H9 (cell line): ENCODE results near the gene TMEM219. TPM values are rescaled to one million over a fixed set of nuclear protein-coding genes. Genes with fewer than 3 reads are reported as not detected.

Experiments used
- DNase-seq: peaks from one replicate; pipeline ENCODE4 v3.0.0-alpha.2; 2017
- H2AFZ ChIP-seq: one replicate; pipeline ENCODE4 v1.6.1; 2013; ENCODE audit warnings: mild to moderate bottlenecking, low read length, control low read depth, moderate library complexity
- H2AK5ac ChIP-seq: 2 replicates; pipeline ENCODE4 v1.6.1; 2013; ENCODE audit warnings: low read length, control low read depth, mixed read lengths; ENCODE audit not compliant: insufficient read length
- H2BK120ac ChIP-seq: one replicate; pipeline ENCODE4 v1.6.1; 2013; ENCODE audit warnings: low read depth, mild to moderate bottlenecking, low read length, control low read depth, inconsistent platforms; ENCODE audit not compliant: poor library complexity, severe bottlenecking
- H2BK12ac ChIP-seq: 2 replicates; pipeline ENCODE4 v1.6.1; 2013; ENCODE audit warnings: low read length, control low read depth, mixed read lengths, low read depth; ENCODE audit not compliant: insufficient read length
- H2BK15ac ChIP-seq: 2 replicates; pipeline ENCODE4 v1.6.1; 2013; ENCODE audit warnings: low read depth, low read length, control low read depth
- H2BK20ac ChIP-seq: one replicate; pipeline ENCODE4 v1.6.1; 2013; ENCODE audit warnings: low read depth, mild to moderate bottlenecking, low read length, control low read depth, inconsistent platforms; ENCODE audit not compliant: poor library complexity, severe bottlenecking
- H2BK5ac ChIP-seq: 2 replicates; pipeline ENCODE4 v1.6.1; 2013; ENCODE audit warnings: low read length, control low read depth, mixed read lengths; ENCODE audit not compliant: insufficient read length
- H3K14ac ChIP-seq: 2 replicates; pipeline ENCODE4 v1.6.1; 2013; ENCODE audit warnings: low read length, control low read depth; ENCODE audit not compliant: insufficient read depth
- H3K18ac ChIP-seq: 2 replicates; pipeline ENCODE4 v1.6.1; 2013; ENCODE audit warnings: low read depth, mild to moderate bottlenecking, mixed read lengths, low read length, control low read depth; ENCODE audit not compliant: insufficient read length
- H3K23ac ChIP-seq: 2 replicates; pipeline ENCODE4 v1.6.1; 2013; ENCODE audit warnings: low read length, control low read depth, mixed read lengths, low read depth; ENCODE audit not compliant: insufficient read length
- H3K23me2 ChIP-seq: 2 replicates; pipeline ENCODE4 v1.6.1; 2013; ENCODE audit warnings: low read depth, mild to moderate bottlenecking, mixed read lengths, low read length, control low read depth; ENCODE audit not compliant: insufficient read length, poor library complexity, severe bottlenecking
- H3K27ac ChIP-seq: 2 replicates; pipeline ENCODE4 v1.5.1; 2013; ENCODE audit warnings: low read length, control low read depth, mixed read lengths, low read depth; ENCODE audit not compliant: insufficient read length
- H3K27me3 ChIP-seq: 2 replicates; pipeline ENCODE4 v1.6.1; 2013; ENCODE audit warnings: low read length, control low read depth, inconsistent platforms; ENCODE audit not compliant: insufficient read depth
- H3K4ac ChIP-seq: 2 replicates; pipeline ENCODE4 v1.6.1; 2013; ENCODE audit warnings: low read depth, mild to moderate bottlenecking, control low read depth, inconsistent platforms, low read length, moderate library complexity
- H3K4me1 ChIP-seq: 2 replicates; pipeline ENCODE4 v1.6.1; 2013; ENCODE audit warnings: low read length, control low read depth, inconsistent platforms; ENCODE audit not compliant: insufficient read depth
- H3K4me2 ChIP-seq: 2 replicates; pipeline ENCODE4 v1.6.1; 2013; ENCODE audit warnings: low read length, control low read depth, mixed read lengths; ENCODE audit not compliant: insufficient read length, insufficient read depth
- H3K56ac ChIP-seq: 2 replicates; pipeline ENCODE4 v1.6.1; 2013; ENCODE audit warnings: low read depth, mild to moderate bottlenecking, mixed read lengths, low read length, control low read depth; ENCODE audit not compliant: insufficient read length
- H3K79me1 ChIP-seq: 2 replicates; pipeline ENCODE4 v1.6.1; 2013; ENCODE audit warnings: low read depth, mild to moderate bottlenecking, moderate library complexity, low read length, control low read depth, inconsistent platforms; ENCODE audit not compliant: insufficient read depth, poor library complexity, severe bottlenecking
- H3K79me2 ChIP-seq: 2 replicates; pipeline ENCODE4 v1.6.1; 2013; ENCODE audit warnings: low read length, control low read depth, inconsistent platforms; ENCODE audit not compliant: insufficient read depth
- H3K9ac ChIP-seq: 2 replicates; pipeline ENCODE4 v1.6.1; 2013; ENCODE audit warnings: low read length, control low read depth, mixed read lengths; ENCODE audit not compliant: insufficient read length; ENCODE audit errors: extremely low read depth
- H3K9me3 ChIP-seq: one replicate; pipeline ENCODE4 v1.6.1; 2013; ENCODE audit warnings: low read depth, low read length, inconsistent platforms; ENCODE audit not compliant: control insufficient read depth
- H3T11ph ChIP-seq: one replicate; pipeline ENCODE4 v1.6.1; 2013; ENCODE audit warnings: mild to moderate bottlenecking, low read length, control low read depth, inconsistent platforms
- H4K20me1 ChIP-seq: one replicate; pipeline ENCODE4 v1.6.1; 2013; ENCODE audit not compliant: control insufficient read depth, insufficient read length, insufficient read depth
- H4K5ac ChIP-seq: 2 replicates; pipeline ENCODE4 v1.6.1; 2013; ENCODE audit warnings: low read depth, mild to moderate bottlenecking, mixed read lengths, low read length, control low read depth; ENCODE audit not compliant: insufficient read length
- H4K8ac ChIP-seq: replicated peaks from 2 replicates; pipeline ENCODE4 v1.6.1; 2013; ENCODE audit warnings: low read length, control low read depth, mixed read lengths, low read depth; ENCODE audit not compliant: insufficient read length
- H4K91ac ChIP-seq: 2 replicates; pipeline ENCODE4 v1.6.1; 2013; ENCODE audit warnings: low read depth, mild to moderate bottlenecking, moderate library complexity, mixed read lengths, low read length, control low read depth; ENCODE audit not compliant: insufficient read length
- H3K27ac Mint-ChIP-seq, 3 experiments: 2 replicates in 2 of 3; 3 replicates in 1 of 3; pipeline ENCODE4 v1.8.0; 2020 to 2021; ENCODE audit warnings: mixed read lengths in 3 of 3, mild to moderate bottlenecking in 1 of 3, moderate library complexity in 1 of 3
- H3K27me3 Mint-ChIP-seq: 2 replicates; pipeline ENCODE4 v1.8.0; 2021; ENCODE audit warnings: low read depth, mild to moderate bottlenecking, moderate library complexity, mixed read lengths
- H3K36me3 Mint-ChIP-seq, 3 experiments: 2 replicates in 2 of 3; 3 replicates in 1 of 3; pipeline ENCODE4 v1.8.0; 2020 to 2021; ENCODE audit warnings: low read depth in 3 of 3, mixed read lengths in 3 of 3; ENCODE audit not compliant: insufficient read depth in 1 of 3
- H3K4me1 Mint-ChIP-seq, 2 experiments: 2 replicates each; pipeline ENCODE4 v1.8.0; 2020; ENCODE audit warnings: mixed read lengths in 2 of 2
- H3K4me3 Mint-ChIP-seq, 2 experiments: 2 replicates in 1 of 2; 3 replicates in 1 of 2; pipeline ENCODE4 v1.8.0; 2020 to 2021; ENCODE audit warnings: mild to moderate bottlenecking in 2 of 2, mixed read lengths in 2 of 2, moderate library complexity in 1 of 2
- H3K9me3 Mint-ChIP-seq, 2 experiments: 2 replicates in 1 of 2; 3 replicates in 1 of 2; pipeline ENCODE4 v1.8.0; 2020; ENCODE audit warnings: mild to moderate bottlenecking in 2 of 2, mixed read lengths in 2 of 2, moderate library complexity in 1 of 2
- WGBS: extraction: QIAGEN DNeasy Blood & Tissue Kit; methylation state at CpG from one replicate; pipeline ENCODE4 v1.1.7; 2013; ENCODE audit warnings: missing lambda C conversion rate, low lambda C conversion rate, mixed read lengths; ENCODE audit not compliant: insufficient read length; ENCODE audit errors: extremely low coverage; 5-methylcytosine and 5-hydroxymethylcytosine counted together
- total RNA-seq: library from RNA; stranded (reverse); gene quantifications from 2 replicates; pipeline ENCODE4 v1.2.1, GENCODE V29; 2021
- TF ChIP-seq, protein P1 (sequence below): fragments of 200-600 bp; sonication (generic); conservative IDR thresholded peaks from 3 replicates; pipeline ENCODE4 v1.8.0; 2021; ENCODE audit warnings: antibody characterized with exemption, mild to moderate bottlenecking

The TMEM219 gene
- total RNA-seq, 1 experiment from 2014 or later: 89.1 TPM

DNA sequence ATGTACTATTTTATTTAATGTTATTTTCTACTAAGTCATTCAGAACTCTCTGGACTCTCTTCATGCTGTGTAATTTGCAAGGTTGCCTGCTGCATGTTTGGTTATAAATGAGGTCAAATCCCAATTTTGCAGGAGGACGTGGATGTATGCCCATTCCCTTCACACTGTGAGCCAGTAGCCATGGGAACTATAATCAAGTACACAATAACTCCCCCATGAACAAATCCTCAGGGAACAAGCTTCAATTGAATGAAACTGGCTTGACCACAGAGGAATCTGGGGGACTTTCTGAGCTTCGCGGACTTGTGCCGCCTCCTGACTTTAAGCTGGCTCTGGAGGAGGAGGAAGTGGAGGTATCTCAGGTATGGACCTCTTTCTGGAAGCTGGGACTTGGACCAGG lies 21.2 kb upstream of the TMEM219 start:
- Histone ChIP-seq H3K4me1 (no peaks in the 10 kb centered on the region), H2BK20ac (no peak overlapping the region), H3K23me2 (no peaks in the 10 kb centered on the region), H4K20me1 (no peaks in the 10 kb centered on the region), H3K79me2 (no peaks in the 10 kb centered on the region), H2AFZ (no peak overlapping the region), H4K5ac (no peak overlapping the region), H3K18ac (no peak overlapping the region), H3K9me3 (no peaks in the 10 kb centered on the region), H3K4ac (no peak overlapping the region), H2BK120ac (no peak overlapping the region), H3K27ac (no peak overlapping the region), H3K79me1 (no peaks in the 10 kb centered on the region), H3K4me2 (no peak overlapping the region), H2BK15ac (no peak overlapping the region), H3K27me3 (no peaks in the 10 kb centered on the region), H2BK12ac (no peak overlapping the region), H4K8ac (no peak overlapping the region), H4K91ac (no peak overlapping the region), H3K14ac (no peak overlapping the region), H2AK5ac (no peak overlapping the region), H3T11ph (no peak overlapping the region), H3K23ac (no peak overlapping the region), H3K9ac (no peak overlapping the region), H3K56ac (no peak overlapping the region), H2BK5ac (no peak overlapping the region)
- WGBS: no CpG with 5 or more reads among the region's 4 CpGs
- Mint-ChIP-seq H3K4me1 (peaks cover 8 to 10% of the 10 kb centered on the region in 2 experiments), H3K27ac (no peak overlapping the region), H3K36me3 (no peaks in the 10 kb centered on the region; a peak in 1 of 7 replicates), H3K4me3 (no peak overlapping the region), H3K9me3 (peaks cover 0 to 4% of the 10 kb centered on the region in 2 experiments; a peak in 3 of 5 replicates), H3K27me3 (peaks cover 10% of the 10 kb centered on the region)
- TF ChIP-seq, protein P1, sequence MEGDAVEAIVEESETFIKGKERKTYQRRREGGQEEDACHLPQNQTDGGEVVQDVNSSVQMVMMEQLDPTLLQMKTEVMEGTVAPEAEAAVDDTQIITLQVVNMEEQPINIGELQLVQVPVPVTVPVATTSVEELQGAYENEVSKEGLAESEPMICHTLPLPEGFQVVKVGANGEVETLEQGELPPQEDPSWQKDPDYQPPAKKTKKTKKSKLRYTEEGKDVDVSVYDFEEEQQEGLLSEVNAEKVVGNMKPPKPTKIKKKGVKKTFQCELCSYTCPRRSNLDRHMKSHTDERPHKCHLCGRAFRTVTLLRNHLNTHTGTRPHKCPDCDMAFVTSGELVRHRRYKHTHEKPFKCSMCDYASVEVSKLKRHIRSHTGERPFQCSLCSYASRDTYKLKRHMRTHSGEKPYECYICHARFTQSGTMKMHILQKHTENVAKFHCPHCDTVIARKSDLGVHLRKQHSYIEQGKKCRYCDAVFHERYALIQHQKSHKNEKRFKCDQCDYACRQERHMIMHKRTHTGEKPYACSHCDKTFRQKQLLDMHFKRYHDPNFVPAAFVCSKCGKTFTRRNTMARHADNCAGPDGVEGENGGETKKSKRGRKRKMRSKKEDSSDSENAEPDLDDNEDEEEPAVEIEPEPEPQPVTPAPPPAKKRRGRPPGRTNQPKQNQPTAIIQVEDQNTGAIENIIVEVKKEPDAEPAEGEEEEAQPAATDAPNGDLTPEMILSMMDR: no peak
- no peak for DNase-seq
